ENCODE data around the gene PRDM7.
"Not testable (repeated sequence)": the region's sequence is repeated elsewhere in the genome, so short reads cannot be mapped to it uniquely, and the experiment has no call there.

GRCh38 chr16:90101332-90101731 is 24.2 kb upstream of the PRDM7 start:
- TF ChIP-seq CTCF, POLR2A (IDR thresholded peaks at IDR 0.05): not testable (repeated sequence)
